Natural killer cell (primary cell): ENCODE data around the gene CMC1. TPM values are rescaled to one million over a fixed set of nuclear protein-coding genes. Genes with fewer than 3 reads are reported as not detected.

Source experiments
- ATAC-seq, 3 donors: fragments of 150-1000 bp in 2 of 3; fragments of 200-7000 bp in 1 of 3; cut with Tn5 transposase; 1 replicate in 1 of 3; 2 replicates in 2 of 3; pipeline ENCODE4 v1.10.0; 2021; ENCODE audit warnings: mild to moderate bottlenecking in 2 of 3, moderate library complexity in 2 of 3
- DNase-seq, 2 donors: peaks; one replicate each; pipeline versions ENCODE4 v3.0.0 to v3.0.0-alpha.2; 2013 to 2021; ENCODE audit warnings: mixed read lengths in 1 of 2
- H3K27ac ChIP-seq: one replicate; pipeline ENCODE4 v1.5.1; 2013; ENCODE audit warnings: mild to moderate bottlenecking, low read length
- H3K27me3 ChIP-seq: one replicate; pipeline ENCODE4 v1.6.1; 2013; ENCODE audit warnings: low read length; ENCODE audit not compliant: control insufficient read depth, insufficient read depth
- H3K36me3 ChIP-seq: one replicate; pipeline ENCODE4 v1.6.1; 2013; ENCODE audit warnings: low read length; ENCODE audit not compliant: control insufficient read depth, insufficient read depth
- H3K4me1 ChIP-seq: one replicate; pipeline ENCODE4 v1.6.1; 2013; ENCODE audit warnings: low read length; ENCODE audit not compliant: control insufficient read depth, insufficient read depth
- H3K4me3 ChIP-seq: one replicate; pipeline ENCODE4 v1.5.1; 2013; ENCODE audit warnings: low read length
- H3K9me3 ChIP-seq: one replicate; pipeline ENCODE4 v1.6.1; 2013; ENCODE audit warnings: low read length; ENCODE audit not compliant: control insufficient read depth, insufficient read depth
- H3K27ac Mint-ChIP-seq, 2 donors: one replicate each; pipeline ENCODE4 v1.8.0; 2022; ENCODE audit warnings: mild to moderate bottlenecking in 2 of 2, mixed read lengths in 2 of 2, moderate library complexity in 1 of 2
- H3K27me3 Mint-ChIP-seq, 2 donors: one replicate each; pipeline ENCODE4 v1.8.0; 2022; ENCODE audit warnings: low read depth in 2 of 2, mixed read lengths in 2 of 2
- H3K36me3 Mint-ChIP-seq: one replicate; pipeline ENCODE4 v1.8.0; 2022; ENCODE audit warnings: mixed read lengths
- H3K4me1 Mint-ChIP-seq, 2 donors: one replicate each; pipeline ENCODE4 v1.8.0; 2022; ENCODE audit warnings: mixed read lengths in 2 of 2
- H3K4me3 Mint-ChIP-seq: one replicate; pipeline ENCODE4 v1.8.0; 2022; ENCODE audit warnings: mild to moderate bottlenecking, moderate library complexity, mixed read lengths
- H3K9me3 Mint-ChIP-seq, 2 donors: one replicate each; pipeline ENCODE4 v1.8.0; 2022; ENCODE audit warnings: mixed read lengths in 2 of 2
- CTCF ChIP-seq: fragments of 200-600 bp; IDR thresholded peaks from one replicate; pipeline ENCODE4 v1.8.0; 2022; ENCODE audit warnings: antibody characterized with exemption
- WGBS: methylation state at CpG from one replicate; pipeline ENCODE4 v1.1.7; 2013; ENCODE audit warnings: missing lambda C conversion rate; ENCODE audit not compliant: insufficient coverage; 5-methylcytosine and 5-hydroxymethylcytosine counted together
- intact Hi-C: fragments of 100-400 bp; cut with micrococcal nuclease; formaldehyde crosslinking; loops from one replicate; pipeline ENCODE4 v1.14.2; 2022
- total RNA-seq, 4 donors: library from RNA; stranded (reverse); fragments of 120-200 nt in 1 of 4; gene quantifications; one replicate each; pipeline versions ENCODE4 v1.2.3 to v1.2.4, GENCODE V29; 2013 to 2022

CMC1 gene
- total RNA-seq, 3 donors from 2014 or later (not counting 1 experiment from before 2014, with no cell fraction given): 122 to 157 (median 136) TPM

- no peak overlapping the region for H3K27ac Mint-ChIP-seq
Measured at GRCh38 chr3:28224430-28224829, 17.0 kb upstream of the CMC1 start.

DNA sequence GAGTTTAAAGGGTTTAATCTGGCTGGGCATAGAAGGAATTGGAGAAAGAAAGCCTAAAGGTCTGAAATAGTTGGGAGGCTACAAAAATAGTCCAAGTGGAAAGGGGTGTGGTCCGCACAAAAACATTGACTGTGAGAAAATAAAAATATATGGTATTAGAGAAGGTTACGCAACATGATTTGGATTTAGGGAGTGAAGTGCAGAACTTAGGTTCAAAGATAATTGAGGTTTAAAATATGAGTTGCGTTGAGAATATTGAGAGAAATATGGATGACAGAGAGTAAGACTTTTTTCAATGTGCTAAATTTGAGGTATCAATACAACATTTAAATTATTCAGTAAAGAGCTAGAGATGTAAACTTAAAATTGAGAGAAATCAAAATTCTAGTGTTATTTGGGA lies 15.4 kb upstream of the CMC1 start:
- H3K4me3 Mint-ChIP-seq: no peak overlapping the region
- no peaks in the 10 kb centered on the region for H3K4me1 Mint-ChIP-seq
- ATAC-seq (no peak), DNase-seq (no peak)
- H3K36me3 Mint-ChIP-seq: no peaks in the 10 kb centered on the region
- H3K4me1 ChIP-seq: peaks cover 3% of the 10 kb centered on the region
- WGBS: 98% methylated on average over 3 of the region's 3 CpGs
- no peaks in the 10 kb centered on the region for H3K9me3 Mint-ChIP-seq
- intact Hi-C loops: no loop called here
- H3K27me3 Mint-ChIP-seq: no peaks in the 10 kb centered on the region
- no peak for TF ChIP-seq CTCF
- H3K27me3 ChIP-seq: no peaks in the 10 kb centered on the region
- H3K4me3 ChIP-seq: no peak overlapping the region
- no peak overlapping the region for H3K27ac ChIP-seq
- no peak overlapping the region for H3K27ac Mint-ChIP-seq
- no peaks in the 10 kb centered on the region for H3K36me3 ChIP-seq
- no peaks in the 10 kb centered on the region for H3K9me3 ChIP-seq

More at GRCh38 chr3:28224430-28224829, 17.0 kb upstream of the CMC1 start:
- H3K4me3 Mint-ChIP-seq: no peak overlapping the region
- H3K27ac ChIP-seq: no peak overlapping the region
- H3K27me3 Mint-ChIP-seq: no peaks in the 10 kb centered on the region
- intact Hi-C loops: no loop called here
- H3K9me3 Mint-ChIP-seq: peaks cover 0 to under 1% of the 10 kb centered on the region in 2 donors
- no peak for TF ChIP-seq CTCF
- 92% methylated on average over 2 of the region's 4 CpGs for WGBS
- H3K4me1 ChIP-seq: no peaks in the 10 kb centered on the region
- no peak for DNase-seq
- no peak for ATAC-seq
- peaks cover 0 to 1% of the 10 kb centered on the region in 2 donors for H3K4me1 Mint-ChIP-seq
- no peaks in the 10 kb centered on the region for H3K27me3 ChIP-seq
- no peak overlapping the region for H3K4me3 ChIP-seq
- peaks cover 2% of the 10 kb centered on the region for H3K9me3 ChIP-seq
- no peaks in the 10 kb centered on the region for H3K36me3 ChIP-seq
- no peaks in the 10 kb centered on the region for H3K36me3 Mint-ChIP-seq

DNA sequence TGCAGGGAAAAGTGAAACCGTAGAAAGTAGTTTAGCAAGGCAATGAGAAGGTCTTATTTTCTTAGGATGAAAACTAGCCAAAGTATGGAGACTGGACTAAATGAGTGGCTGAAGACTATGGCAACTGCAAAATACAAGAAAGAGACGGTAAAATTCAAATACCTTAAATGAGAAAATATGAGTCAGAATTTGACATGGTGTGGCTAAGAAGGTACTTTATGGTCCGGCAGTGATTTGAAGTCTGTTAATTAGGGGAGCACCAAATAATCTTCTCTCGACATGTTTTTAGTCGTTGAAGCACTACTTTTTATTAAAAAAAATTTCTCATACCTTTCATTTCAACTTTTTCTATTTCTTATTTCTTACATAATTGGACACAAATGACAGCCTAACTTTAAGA lies 12.8 kb upstream of the CMC1 start:
- ATAC-seq: no peak
- WGBS: 95% methylated on average over 5 of the region's 5 CpGs
- no peak for TF ChIP-seq CTCF
- DNase-seq: no peak
- H3K4me1 ChIP-seq: peaks cover 6% of the 10 kb centered on the region
- H3K4me3 ChIP-seq: no peak overlapping the region
- H3K36me3 Mint-ChIP-seq: no peaks in the 10 kb centered on the region
- no peaks in the 10 kb centered on the region for H3K9me3 Mint-ChIP-seq
- H3K36me3 ChIP-seq: no peaks in the 10 kb centered on the region
- H3K4me1 Mint-ChIP-seq: peaks cover 15 to 21% of the 10 kb centered on the region in 2 donors
- no peaks in the 10 kb centered on the region for H3K27me3 ChIP-seq
- H3K27me3 Mint-ChIP-seq: peaks cover 0 to 4% of the 10 kb centered on the region in 2 donors
- no peak overlapping the region for H3K27ac ChIP-seq
- no peaks in the 10 kb centered on the region for H3K9me3 ChIP-seq
- H3K4me3 Mint-ChIP-seq: no peak overlapping the region
- intact Hi-C loops: no loop called here
- no peak overlapping the region for H3K27ac Mint-ChIP-seq

DNA sequence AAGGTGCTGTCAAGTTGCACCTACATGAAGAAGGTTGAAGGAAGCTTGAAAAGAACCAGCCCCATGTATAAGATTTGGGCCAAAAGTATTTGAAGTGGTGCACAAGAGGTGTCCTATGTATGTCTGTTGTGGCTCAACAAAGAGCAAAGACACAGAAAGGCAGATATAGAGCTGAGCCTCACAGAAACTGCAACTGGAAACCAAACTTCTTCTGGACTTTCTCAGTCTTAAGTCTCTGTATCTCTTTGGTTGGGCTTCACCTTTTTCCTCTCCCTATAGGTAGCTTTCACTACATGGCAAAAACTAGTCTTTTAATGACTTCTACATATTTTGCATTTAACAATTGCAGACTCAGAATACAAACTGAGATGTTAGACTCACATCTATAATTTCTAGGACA lies 8.8 kb upstream of the CMC1 start:
- Mint-ChIP-seq H3K36me3 (no peaks in the 10 kb centered on the region), H3K27me3 (peaks cover 4 to 7% of the 10 kb centered on the region in 2 donors), H3K27ac (no peak overlapping the region), H3K9me3 (no peaks in the 10 kb centered on the region), H3K4me1 (peaks cover 36 to 42% of the 10 kb centered on the region in 2 donors), H3K4me3 (no peak overlapping the region)
- Histone ChIP-seq H3K27me3 (no peaks in the 10 kb centered on the region), H3K4me3 (no peak overlapping the region), H3K4me1 (peaks cover 9% of the 10 kb centered on the region), H3K9me3 (no peaks in the 10 kb centered on the region), H3K36me3 (no peaks in the 10 kb centered on the region), H3K27ac (no peak overlapping the region)
- ATAC-seq: no peak
- intact Hi-C loops: no loop called here
- TF ChIP-seq CTCF: no peak
- no peak for DNase-seq
